Activated gamma-delta T cell treated with Interleukin-2 at 50 U/mL for 16 hours (primary cell): ENCODE data around the gene HAPLN1.

Source experiments
- DNase-seq: peaks from one replicate; pipeline ENCODE4 v3.0.0-alpha.2; 2020

The HAPLN1 gene

GRCh38 chr5:83715236-83716065, 5.2 kb downstream of the HAPLN1 start:
- no peak for DNase-seq

GRCh38 chr5:83714810-83715209, 5.8 kb downstream of the HAPLN1 start:
- DNase-seq: no peak

GRCh38 chr5:83711982-83712601, 8.6 kb downstream of the HAPLN1 start:
- DNase-seq: peak; percentile 14

- no peak for DNase-seq
These were observed 10.7 kb downstream of the HAPLN1 start for GRCh38 chr5:83709973-83710372.

GRCh38 chr5:83708170-83708569, 12.5 kb downstream of the HAPLN1 start:
- no peak for DNase-seq

GRCh38 chr5:83703059-83703458, 17.6 kb downstream of the HAPLN1 start:
- no peak for DNase-seq

GRCh38 chr5:83701886-83702285, 18.8 kb downstream of the HAPLN1 start:
- no peak for DNase-seq

GRCh38 chr5:83689881-83690280, 30.8 kb downstream of the HAPLN1 start:
- DNase-seq: no peak

- DNase-seq: no peak
These were observed 32.4 kb downstream of the HAPLN1 start for GRCh38 chr5:83688281-83688680.

- DNase-seq: no peak
These were observed 33.5 kb downstream of the HAPLN1 start for GRCh38 chr5:83687124-83687619.

GRCh38 chr5:83686251-83686650, 34.4 kb downstream of the HAPLN1 start:
- DNase-seq: no peak

GRCh38 chr5:83683836-83684235, 36.8 kb downstream of the HAPLN1 start:
- no peak for DNase-seq

- DNase-seq: no peak
These were observed 48.0 kb downstream of the HAPLN1 start for GRCh38 chr5:83672646-83673045.

- no peak for DNase-seq
These were observed 48.5 kb downstream of the HAPLN1 start for GRCh38 chr5:83672158-83672557.

GRCh38 chr5:83665631-83666030, 55.0 kb downstream of the HAPLN1 start:
- DNase-seq: no peak

GRCh38 chr5:83662558-83662957, 58.1 kb downstream of the HAPLN1 start:
- DNase-seq: no peak

GRCh38 chr5:83657807-83658525, 62.7 kb downstream of the HAPLN1 start:
- DNase-seq: no peak

GRCh38 chr5:83654427-83654994, 66.1 kb downstream of the HAPLN1 start:
- no peak for DNase-seq

GRCh38 chr5:83653669-83654068, 67.0 kb downstream of the HAPLN1 start:
- DNase-seq: no peak

GRCh38 chr5:83645936-83646335, 74.7 kb downstream of the HAPLN1 start:
- DNase-seq: no peak

- DNase-seq: no peak
These were observed 76.4 kb downstream of the HAPLN1 start for GRCh38 chr5:83644301-83644700.

- no peak for DNase-seq
These were observed 78.7 kb downstream of the HAPLN1 start for GRCh38 chr5:83641946-83642345.

GRCh38 chr5:83639911-83640310, 80.7 kb downstream of the HAPLN1 start:
- DNase-seq: no peak
